Measurements from ENCODE around the gene ABHD17A.
"Not testable (repeated sequence)": the region's sequence is repeated elsewhere in the genome, so short reads cannot be mapped to it uniquely, and the experiment has no call there.

Gene ABHD17A

GRCh38 chr19:1908364-1908678 lies 23.0 kb upstream of the ABHD17A start:
- DNase-seq, result no peak

GRCh38 chr19:1907563-1908363 lies 22.5 kb upstream of the ABHD17A start:
- no peak for DNase-seq

- no peak for DNase-seq
Observed at GRCh38 chr19:1906985-1907562, 21.8 kb upstream of the ABHD17A start.

- DNase-seq, result no peak
Observed at GRCh38 chr19:1905863-1906375, 20.6 kb upstream of the ABHD17A start.

DNA sequence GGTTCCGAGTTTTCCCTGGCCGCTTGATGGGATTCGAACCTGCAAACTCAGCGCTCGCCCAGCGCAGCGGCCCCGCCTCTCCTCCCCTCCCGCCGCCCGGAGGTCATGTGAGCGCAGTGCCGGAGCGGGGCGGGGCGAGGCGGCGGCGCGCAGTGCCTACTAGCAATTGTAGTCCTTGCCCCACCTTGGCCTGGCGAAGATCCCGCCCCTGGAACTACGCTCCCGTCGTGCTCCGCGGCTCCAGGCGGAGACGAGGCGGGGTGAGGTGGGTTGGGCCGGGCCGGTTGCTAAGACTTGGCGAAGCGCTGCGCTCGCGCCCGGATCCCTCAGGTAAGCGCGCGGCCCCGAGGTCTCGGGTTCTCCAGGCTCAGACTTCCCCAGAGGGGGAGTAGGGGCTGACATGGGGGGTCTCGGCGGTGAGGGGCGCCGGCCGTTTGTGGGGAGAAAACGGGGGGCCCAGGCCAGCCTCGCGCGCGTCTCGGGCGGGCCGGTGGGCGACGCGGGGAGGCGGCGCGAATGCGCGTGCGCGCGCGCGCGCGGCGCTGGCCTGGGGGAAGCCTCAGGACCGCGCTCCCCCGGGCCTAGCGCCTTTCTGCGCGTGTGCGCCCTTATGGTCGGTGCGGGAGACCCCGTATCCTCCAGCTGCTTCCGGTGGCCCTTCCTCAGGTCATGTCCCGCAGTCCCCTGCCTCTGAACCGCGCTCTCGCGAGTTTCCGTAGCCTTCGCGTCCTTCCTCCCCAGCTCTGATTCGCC lies 20.0 kb upstream of the ABHD17A start, which contains the start of the genes ADAT3 and SCAMP4:
Gene ADAT3 (plus strand): TSS at position 290 of the 753 bp plus-strand sequence. CDS start 6,649 bp downstream, outside the sequence.
Gene SCAMP4 (plus strand): TSS at position 290 of the 753 bp plus-strand sequence. CDS start 9,621 bp downstream, outside the sequence.
- DNase-seq, result peak; percentile 99

GRCh38 chr19:1904860-1905109 lies 19.5 kb upstream of the ABHD17A start:
- no peak for DNase-seq

DNA sequence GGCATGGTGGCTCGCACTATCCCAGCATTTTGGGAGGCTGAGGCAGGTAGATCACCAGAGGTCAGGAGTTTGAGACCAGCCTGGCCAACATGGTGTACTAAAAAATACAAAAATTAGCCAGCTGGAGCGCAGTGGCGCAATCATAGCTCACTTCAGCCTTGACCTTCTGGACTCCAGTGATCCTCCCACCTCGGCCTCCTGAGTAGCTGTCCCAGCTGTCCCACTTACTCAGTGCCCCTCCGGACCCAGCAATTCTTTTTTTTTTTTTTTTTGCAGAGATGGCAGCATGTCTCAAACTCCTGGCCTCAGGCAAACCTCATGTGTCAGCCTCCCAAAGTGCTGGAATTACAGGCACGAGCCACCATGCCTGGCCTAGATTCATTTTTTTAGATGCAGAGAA lies 17.6 kb upstream of the ABHD17A start:
- DNase-seq, result no peak

GRCh38 chr19:1901940-1902404 lies 16.7 kb upstream of the ABHD17A start:
- DNase-seq, result peak; percentile 28

DNA sequence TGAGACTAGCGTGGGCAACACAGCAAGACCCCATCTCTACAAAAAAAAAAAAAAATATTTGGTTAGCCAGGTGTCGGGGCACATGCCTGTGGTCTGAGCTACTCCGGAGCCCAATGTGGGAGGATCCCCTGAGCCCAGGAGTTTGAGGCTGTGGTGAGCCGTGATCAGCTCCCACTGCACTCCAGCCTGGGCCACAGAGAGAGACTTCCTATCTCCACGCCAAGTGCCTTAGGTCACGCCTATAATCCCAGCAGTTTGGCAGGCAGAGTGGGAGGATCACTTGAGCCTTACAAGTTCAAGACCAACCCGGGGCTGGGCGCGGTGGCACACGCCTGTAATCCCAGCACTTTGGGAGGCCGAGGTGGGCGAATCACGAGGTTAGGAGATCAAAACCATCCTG lies 11.2 kb upstream of the ABHD17A start:
- no peak for DNase-seq

- DNase-seq, result no peak
Observed at GRCh38 chr19:1893791-1894190, 8.5 kb upstream of the ABHD17A start.

- DNase-seq, result no peak
Observed at GRCh38 chr19:1889907-1890306, 4.6 kb upstream of the ABHD17A start.

DNA sequence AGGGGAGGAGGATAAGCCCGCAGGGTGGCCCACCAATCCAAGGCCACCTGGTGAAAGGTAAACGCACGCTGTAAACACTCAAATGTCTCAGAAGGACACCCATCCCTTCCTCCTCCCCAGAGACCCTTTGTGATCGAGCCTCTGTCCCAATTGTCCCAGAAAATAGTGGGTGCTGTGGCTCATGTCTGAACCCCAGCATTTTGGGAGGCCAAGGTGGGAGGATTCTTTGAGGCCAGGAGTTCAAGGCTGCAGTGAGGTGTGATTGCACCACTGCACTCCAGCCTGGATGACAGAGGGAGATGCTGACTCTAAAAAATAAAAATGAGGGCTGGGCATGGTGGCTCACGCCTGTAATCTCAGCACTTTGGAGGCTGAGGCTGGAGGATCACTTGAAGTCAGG lies 3.1 kb upstream of the ABHD17A start:
- no peak for DNase-seq

GRCh38 chr19:1886360-1886759 lies 1.1 kb upstream of the ABHD17A start:
- not testable (repeated sequence) for DNase-seq

- DNase-seq, result no peak
Observed at GRCh38 chr19:1884719-1885334, 469 bp downstream of the ABHD17A start.

GRCh38 chr19:1884291-1884718 lies 991 bp downstream of the ABHD17A start:
- peak; percentile 69 for DNase-seq

GRCh38 chr19:1883784-1884183 lies 1.5 kb downstream of the ABHD17A start:
- peak; percentile 35 for DNase-seq

DNA sequence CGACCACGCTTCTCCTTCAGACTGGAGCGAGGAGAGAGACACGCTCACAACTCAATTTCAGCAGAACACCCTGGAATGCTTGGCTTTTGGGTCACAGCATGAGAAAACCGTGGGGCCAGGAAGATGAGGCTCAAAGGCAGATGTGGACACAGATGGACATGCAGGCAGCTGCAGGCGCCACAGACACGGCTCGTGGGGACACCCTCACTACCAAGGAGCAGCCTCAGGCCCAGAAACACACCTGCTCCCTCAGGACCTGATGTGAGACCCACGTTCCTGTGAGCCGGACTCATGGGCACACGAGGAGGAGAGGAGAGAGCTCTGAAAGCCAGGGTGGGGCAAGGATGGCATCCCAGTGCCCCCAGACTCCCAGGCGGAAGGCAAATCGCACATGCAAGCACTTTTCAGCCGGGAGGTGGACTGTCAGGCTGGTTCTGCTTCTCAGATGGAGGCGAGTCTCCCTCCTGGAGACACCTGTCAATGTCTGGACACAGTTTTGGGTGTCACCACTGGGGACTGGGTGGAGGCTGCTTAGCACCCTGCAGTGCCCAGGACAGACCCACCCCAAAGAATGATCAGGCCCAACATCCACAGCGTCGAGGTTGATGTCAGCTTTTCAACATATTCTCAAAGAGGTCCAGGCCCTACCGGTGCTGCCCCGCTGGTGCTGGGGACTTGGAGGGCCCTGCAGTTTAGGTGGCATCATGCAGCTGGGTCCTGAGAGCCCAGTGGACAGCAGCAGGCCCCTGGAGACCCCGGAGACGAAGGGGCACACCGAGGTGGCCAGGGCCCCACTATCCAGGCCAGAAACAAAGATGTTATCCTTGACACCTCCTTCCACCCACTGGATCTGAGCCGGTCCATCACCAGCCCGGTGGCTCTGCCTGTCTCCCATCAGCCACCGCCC lies 2.3 kb downstream of the ABHD17A start:
- no peak for DNase-seq

DNA sequence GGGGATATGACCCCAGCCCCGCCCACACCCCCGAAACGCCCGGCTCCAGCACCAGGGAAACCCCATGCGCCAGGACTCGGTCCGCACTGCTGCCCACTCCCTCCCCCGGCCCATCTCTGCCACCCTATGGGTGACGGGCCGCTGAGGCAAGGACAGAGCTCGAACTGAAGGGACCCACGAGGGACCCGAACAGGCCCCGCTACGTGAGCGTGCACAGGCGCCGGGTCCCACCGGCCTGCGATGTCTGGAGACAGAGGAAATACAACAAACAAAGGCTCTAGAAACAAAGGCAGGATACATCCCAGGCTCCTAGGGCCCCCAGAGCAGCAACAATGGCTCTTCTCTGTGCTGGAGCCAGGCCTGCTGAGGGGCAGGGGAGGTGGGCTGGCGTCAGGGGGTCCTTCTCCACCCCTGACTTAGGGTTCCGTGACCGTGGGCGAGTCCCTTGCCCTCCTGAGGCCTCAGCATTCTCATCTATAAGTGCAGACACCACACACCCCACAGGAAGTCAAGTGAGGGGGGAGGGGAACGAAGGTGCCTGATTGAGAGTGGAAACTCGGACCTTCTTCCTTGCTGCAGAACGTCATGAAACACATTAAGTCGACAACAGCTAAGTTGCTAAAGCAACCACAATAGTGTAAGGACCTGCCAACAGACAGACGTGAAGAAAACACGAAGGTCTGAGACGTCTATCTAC lies 3.1 kb downstream of the ABHD17A start:
- peak; percentile 89 for DNase-seq

GRCh38 chr19:1881393-1882088 lies 3.8 kb downstream of the ABHD17A start:
- not testable (repeated sequence) for DNase-seq

DNA sequence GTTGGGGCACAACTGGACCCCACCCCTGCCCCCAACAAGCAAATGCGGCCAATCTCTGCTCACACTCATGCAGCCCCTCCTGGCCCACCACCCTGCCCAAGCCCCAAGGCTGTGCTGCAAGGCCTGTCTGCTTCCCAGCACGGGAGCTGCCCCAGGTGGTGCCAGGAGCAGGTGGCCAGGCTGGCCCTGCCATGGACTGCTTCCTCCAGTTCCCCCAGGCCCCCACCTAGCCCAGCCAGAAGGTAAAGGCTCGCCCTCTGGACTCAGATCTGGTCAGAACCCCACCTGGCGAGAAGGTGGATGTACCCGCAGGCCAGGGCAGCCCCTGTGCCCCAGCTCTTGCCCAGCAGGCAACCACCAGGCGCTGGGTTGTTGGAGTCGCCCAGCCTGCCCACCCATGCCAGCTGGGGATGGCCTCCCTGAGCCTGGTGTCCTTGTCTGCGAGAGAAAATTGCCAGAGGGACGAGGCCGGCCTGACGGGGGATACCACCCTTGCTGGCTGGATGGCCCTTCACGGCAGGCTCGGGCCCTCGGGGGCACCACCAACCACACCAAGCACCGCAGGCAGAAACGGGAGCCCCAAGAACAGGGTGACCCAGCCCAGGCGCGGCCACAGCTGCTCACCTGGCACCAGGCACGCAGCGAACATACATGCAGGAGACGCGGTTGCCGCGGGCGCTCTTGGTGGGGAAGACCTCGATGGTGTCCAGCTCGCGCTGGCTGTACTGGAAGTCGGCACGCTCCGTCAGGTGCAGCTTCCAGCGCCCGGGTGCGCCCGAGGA lies 4.5 kb downstream of the ABHD17A start:
- no peak for DNase-seq
